IPS-20b (cell line): Measurements from ENCODE around the gene RPL10A.
"Not testable (repeated sequence)": the region's sequence is repeated elsewhere in the genome, so short reads cannot be mapped to it uniquely, and the experiment has no call there.

ENCODE experiments used
- H3K27ac ChIP-seq: one replicate; pipeline ENCODE4 v1.5.1; 2013; ENCODE audit warnings: low read length
- H3K27me3 ChIP-seq: 2 replicates; pipeline ENCODE4 v1.6.1; 2013; ENCODE audit warnings: mild to moderate bottlenecking, low read length, inconsistent platforms; ENCODE audit not compliant: insufficient read depth
- H3K36me3 ChIP-seq: 2 replicates; pipeline ENCODE4 v1.6.1; 2013; ENCODE audit warnings: low read depth, mild to moderate bottlenecking, inconsistent platforms, low read length, moderate library complexity; ENCODE audit not compliant: insufficient read depth
- H3K4me1 ChIP-seq: 2 replicates; pipeline ENCODE4 v1.6.1; 2013; ENCODE audit warnings: mild to moderate bottlenecking, control low read depth, inconsistent platforms, low read length, moderate library complexity; ENCODE audit not compliant: insufficient read depth
- H3K4me3 ChIP-seq: 2 replicates; pipeline ENCODE4 v1.5.1; 2013; ENCODE audit warnings: mild to moderate bottlenecking, low read length, inconsistent platforms
- H3K9ac ChIP-seq: 2 replicates; pipeline ENCODE4 v1.6.1; 2013; ENCODE audit warnings: low read depth, mild to moderate bottlenecking, inconsistent platforms, low read length, moderate library complexity
- H3K9me3 ChIP-seq: 2 replicates; pipeline ENCODE4 v1.6.1; 2013; ENCODE audit warnings: mild to moderate bottlenecking, low read depth, low read length, inconsistent platforms; ENCODE audit not compliant: insufficient read depth

Gene RPL10A

GRCh38 chr6:35468181-35468979 is at the start of gene RPL10A:
RPL10A (plus strand) TSS chr6:35468401; CDS start chr6:35468435, 34 bp downstream.
- Histone ChIP-seq H3K27ac (peak within 1 kb of the TSS; percentile 99), H3K4me3 (peak within 1 kb of the TSS; percentile 90), H3K4me1 (peaks cover 2% of the 10 kb centered on the region; the same call in 1 of the 2 replicates), H3K36me3 (peaks cover 68% of the 10 kb centered on the region), H3K27me3 (peaks cover 9% of the 10 kb centered on the region; the same call in 1 of the 2 replicates), H3K9me3 (no peaks in the 10 kb centered on the region), H3K9ac (peak within 1 kb of the TSS; percentile 100)

- Histone ChIP-seq H3K27me3 (no peaks in the 10 kb centered on the region), H3K4me1 (peaks cover 7% of the 10 kb centered on the region; the same call in 1 of the 2 replicates), H3K4me3 (peak overlapping the region; percentile 21; the same call in 1 of the 2 replicates), H3K9ac (no peak overlapping the region), H3K36me3 (peaks cover 1% of the 10 kb centered on the region; the same call in 1 of the 2 replicates), H3K27ac (peak overlapping the region; percentile 39), H3K9me3 (no peaks in the 10 kb centered on the region)
Observed at GRCh38 chr6:35419417-35419816, 48.8 kb upstream of the RPL10A start.

- no peak overlapping the region for H3K4me3 ChIP-seq
- H3K27me3 ChIP-seq: no peaks in the 10 kb centered on the region
- H3K27ac ChIP-seq: peak overlapping the region; percentile 39
- no peaks in the 10 kb centered on the region for H3K9me3 ChIP-seq
- H3K36me3 ChIP-seq: peaks cover 3% of the 10 kb centered on the region; the same call in 1 of the 2 replicates
- peaks cover 7% of the 10 kb centered on the region; the same call in 1 of the 2 replicates for H3K4me1 ChIP-seq
- H3K9ac ChIP-seq: no peak overlapping the region
Observed at GRCh38 chr6:35419961-35420360, 48.2 kb upstream of the RPL10A start.

- Histone ChIP-seq H3K4me1 (peaks cover 7% of the 10 kb centered on the region; the same call in 1 of the 2 replicates), H3K9ac (no peak overlapping the region), H3K9me3 (peaks cover 19% of the 10 kb centered on the region; the same call in 1 of the 2 replicates), H3K36me3 (peaks cover 3% of the 10 kb centered on the region; the same call in 1 of the 2 replicates), H3K27ac (no peak overlapping the region), H3K4me3 (no peak overlapping the region), H3K27me3 (no peaks in the 10 kb centered on the region)
Observed at GRCh38 chr6:35425284-35425683, 42.9 kb upstream of the RPL10A start.

- H3K27ac ChIP-seq: no peak overlapping the region
- no peaks in the 10 kb centered on the region for H3K27me3 ChIP-seq
- peaks cover 3% of the 10 kb centered on the region; the same call in 1 of the 2 replicates for H3K36me3 ChIP-seq
- peaks cover 7% of the 10 kb centered on the region; the same call in 1 of the 2 replicates for H3K4me1 ChIP-seq
- peaks cover 21% of the 10 kb centered on the region; the same call in 1 of the 2 replicates for H3K9me3 ChIP-seq
- H3K9ac ChIP-seq: no peak overlapping the region
- H3K4me3 ChIP-seq: no peak overlapping the region
Observed at GRCh38 chr6:35426074-35426473, 42.1 kb upstream of the RPL10A start.

GRCh38 chr6:35427435-35427834 is 40.8 kb upstream of the RPL10A start:
- Histone ChIP-seq H3K9me3 (peaks cover 21% of the 10 kb centered on the region; the same call in 1 of the 2 replicates), H3K27me3 (no peaks in the 10 kb centered on the region), H3K9ac (no peak overlapping the region), H3K27ac (no peak overlapping the region), H3K4me3 (no peak overlapping the region), H3K36me3 (peaks cover 3% of the 10 kb centered on the region; the same call in 1 of the 2 replicates), H3K4me1 (peaks cover 7% of the 10 kb centered on the region; the same call in 1 of the 2 replicates)

- no peak overlapping the region for H3K9ac ChIP-seq
- H3K27ac ChIP-seq: no peak overlapping the region
Observed at GRCh38 chr6:35427851-35428321, 40.3 kb upstream of the RPL10A start.

GRCh38 chr6:35428421-35429149 is 39.6 kb upstream of the RPL10A start:
- H3K27ac ChIP-seq: no peak overlapping the region
- H3K4me1 ChIP-seq: peaks cover 7% of the 10 kb centered on the region; the same call in 1 of the 2 replicates
- no peaks in the 10 kb centered on the region for H3K27me3 ChIP-seq
- H3K9me3 ChIP-seq: peaks cover 21% of the 10 kb centered on the region; the same call in 1 of the 2 replicates
- H3K9ac ChIP-seq: no peak overlapping the region
- peaks cover 3% of the 10 kb centered on the region; the same call in 1 of the 2 replicates for H3K36me3 ChIP-seq
- H3K4me3 ChIP-seq: no peak overlapping the region

More at GRCh38 chr6:35427851-35428321, 40.3 kb upstream of the RPL10A start:
- H3K4me3 ChIP-seq: no peak overlapping the region
- no peaks in the 10 kb centered on the region for H3K27me3 ChIP-seq
- H3K36me3 ChIP-seq: peaks cover 3% of the 10 kb centered on the region; the same call in 1 of the 2 replicates
- H3K4me1 ChIP-seq: peaks cover 7% of the 10 kb centered on the region; the same call in 1 of the 2 replicates
- peaks cover 21% of the 10 kb centered on the region; the same call in 1 of the 2 replicates for H3K9me3 ChIP-seq

- H3K4me1 ChIP-seq: peaks cover 7% of the 10 kb centered on the region; the same call in 1 of the 2 replicates
- peaks cover 21% of the 10 kb centered on the region; the same call in 1 of the 2 replicates for H3K9me3 ChIP-seq
- H3K9ac ChIP-seq: no peak overlapping the region
- H3K36me3 ChIP-seq: peaks cover 1% of the 10 kb centered on the region; the same call in 1 of the 2 replicates
- H3K27me3 ChIP-seq: no peaks in the 10 kb centered on the region
- no peak overlapping the region for H3K4me3 ChIP-seq
- no peak overlapping the region for H3K27ac ChIP-seq
Observed at GRCh38 chr6:35429463-35429862, 38.7 kb upstream of the RPL10A start.

- no peaks in the 10 kb centered on the region for H3K36me3 ChIP-seq
- H3K9ac ChIP-seq: no peak overlapping the region
- H3K27ac ChIP-seq: no peak overlapping the region
- no peaks in the 10 kb centered on the region for H3K27me3 ChIP-seq
- peaks cover 7% of the 10 kb centered on the region; the same call in 1 of the 2 replicates for H3K4me1 ChIP-seq
- no peak overlapping the region for H3K4me3 ChIP-seq
- H3K9me3 ChIP-seq: peaks cover 21% of the 10 kb centered on the region; the same call in 1 of the 2 replicates
Observed at GRCh38 chr6:35432291-35432690, 35.9 kb upstream of the RPL10A start.

GRCh38 chr6:35432702-35433101 is 35.5 kb upstream of the RPL10A start:
- H3K4me1 ChIP-seq, H3K36me3 ChIP-seq, H3K9ac ChIP-seq, H3K27me3 ChIP-seq, H3K27ac ChIP-seq, H3K4me3 ChIP-seq: not testable (repeated sequence)
- H3K9me3 ChIP-seq: peaks cover 21% of the 10 kb centered on the region; the same call in 1 of the 2 replicates
